ENCODE results near the gene QPCT.

DNA sequence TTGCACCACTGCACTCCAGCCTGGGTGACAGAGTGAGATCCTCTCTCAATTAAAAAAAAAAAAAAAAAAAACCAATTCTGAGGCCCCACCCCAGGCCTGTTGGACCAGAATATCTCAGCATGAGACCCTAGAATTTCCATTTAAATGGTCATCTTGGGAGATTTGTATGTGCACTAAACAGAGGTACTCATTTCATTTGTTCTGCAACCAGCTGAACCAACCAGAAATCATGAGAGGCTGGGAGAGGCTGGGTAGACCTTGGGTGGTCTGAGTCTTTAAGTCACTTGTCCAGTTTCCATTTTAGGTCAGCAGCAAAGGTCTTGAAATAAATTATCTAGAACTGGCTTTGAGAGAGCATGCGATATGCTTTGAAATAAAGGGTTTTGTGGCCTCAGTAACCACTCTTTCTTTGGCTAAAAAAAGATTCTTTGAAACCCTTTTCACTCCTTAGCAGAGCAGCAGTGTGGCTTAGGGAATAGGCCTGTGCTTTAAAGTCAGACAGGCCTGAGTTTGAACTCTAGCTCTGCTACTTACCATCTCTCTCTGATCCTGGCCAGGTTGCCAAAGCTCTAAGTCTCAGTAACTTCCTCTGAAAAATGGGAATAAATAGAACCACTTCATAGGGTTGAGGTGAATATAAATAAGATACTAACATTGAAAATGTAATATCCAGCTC, 52.6 kb downstream of the QPCT start:
- TF ChIP-seq, protein P1, sequence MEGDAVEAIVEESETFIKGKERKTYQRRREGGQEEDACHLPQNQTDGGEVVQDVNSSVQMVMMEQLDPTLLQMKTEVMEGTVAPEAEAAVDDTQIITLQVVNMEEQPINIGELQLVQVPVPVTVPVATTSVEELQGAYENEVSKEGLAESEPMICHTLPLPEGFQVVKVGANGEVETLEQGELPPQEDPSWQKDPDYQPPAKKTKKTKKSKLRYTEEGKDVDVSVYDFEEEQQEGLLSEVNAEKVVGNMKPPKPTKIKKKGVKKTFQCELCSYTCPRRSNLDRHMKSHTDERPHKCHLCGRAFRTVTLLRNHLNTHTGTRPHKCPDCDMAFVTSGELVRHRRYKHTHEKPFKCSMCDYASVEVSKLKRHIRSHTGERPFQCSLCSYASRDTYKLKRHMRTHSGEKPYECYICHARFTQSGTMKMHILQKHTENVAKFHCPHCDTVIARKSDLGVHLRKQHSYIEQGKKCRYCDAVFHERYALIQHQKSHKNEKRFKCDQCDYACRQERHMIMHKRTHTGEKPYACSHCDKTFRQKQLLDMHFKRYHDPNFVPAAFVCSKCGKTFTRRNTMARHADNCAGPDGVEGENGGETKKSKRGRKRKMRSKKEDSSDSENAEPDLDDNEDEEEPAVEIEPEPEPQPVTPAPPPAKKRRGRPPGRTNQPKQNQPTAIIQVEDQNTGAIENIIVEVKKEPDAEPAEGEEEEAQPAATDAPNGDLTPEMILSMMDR (conservative IDR thresholded peaks at IDR 0.05; ENCODE audit: low read depth, low read length) = no peak
- no peak for TF ChIP-seq EZH2 (IDR thresholded peaks at IDR 0.05; ENCODE audit: borderline replicate concordance, low read depth, low read length, poor library complexity, severe bottlenecking)

All from A673 (cell line).